Measurements from ENCODE around the gene C1QBP.
"Not testable (repeated sequence)": the region's sequence is repeated elsewhere in the genome, so short reads cannot be mapped to it uniquely, and the experiment has no call there.

C1QBP gene

GRCh38 chr17:5431234-5431633, 7.7 kb downstream of the C1QBP start:
- DNase-seq, result not testable (repeated sequence)

GRCh38 chr17:5430413-5430999, 8.4 kb downstream of the C1QBP start:
- DNase-seq, result no peak

GRCh38 chr17:5429191-5429887, 9.6 kb downstream of the C1QBP start:
- DNase-seq, result no peak

GRCh38 chr17:5425826-5426225, 13.1 kb downstream of the C1QBP start:
- no peak for DNase-seq

GRCh38 chr17:5424909-5425308, 14.0 kb downstream of the C1QBP start:
- no peak for DNase-seq

GRCh38 chr17:5422505-5422904, 16.4 kb downstream of the C1QBP start:
- DNase-seq, result no peak

GRCh38 chr17:5419959-5420653, 18.8 kb downstream of the C1QBP start, which contains the start of gene RPAIN:
Gene RPAIN, plus strand, starts transcription at chr17:5420182. Its CDS starts 29 bp downstream, at chr17:5420211.
- peak; percentile 91 to 92 for DNase-seq

GRCh38 chr17:5419356-5419958, 19.5 kb downstream of the C1QBP start, which contains the start of gene NUP88:
Gene NUP88, minus strand, starts transcription at chr17:5419662. Its CDS starts 12 bp downstream, at chr17:5419650.
- DNase-seq, result peak; percentile 96 to 97

GRCh38 chr17:5418858-5419355, 20.0 kb downstream of the C1QBP start:
- DNase-seq, result no peak

GRCh38 chr17:5416901-5417300, 22.1 kb downstream of the C1QBP start:
- DNase-seq, result no peak

- no peak for DNase-seq
Observed at GRCh38 chr17:5413682-5414081, 25.3 kb downstream of the C1QBP start.

- no peak for DNase-seq
Observed at GRCh38 chr17:5410594-5411272, 28.2 kb downstream of the C1QBP start.

- no peak for DNase-seq
Observed at GRCh38 chr17:5408186-5408585, 30.8 kb downstream of the C1QBP start.

- no peak for DNase-seq
Observed at GRCh38 chr17:5405400-5405799, 33.6 kb downstream of the C1QBP start.

GRCh38 chr17:5399767-5400166, 39.2 kb downstream of the C1QBP start:
- DNase-seq, result no peak

GRCh38 chr17:5396612-5397011, 42.3 kb downstream of the C1QBP start:
- no peak for DNase-seq

- DNase-seq, result no peak
Observed at GRCh38 chr17:5391678-5392077, 47.3 kb downstream of the C1QBP start.
